NCI-H1436 treated with DMSO at 0.1 percent for 48 hours (cell line): ENCODE measurements around the gene SDF2.

Source experiments
- DNase-seq: peaks from one replicate; lab custom pipeline; 2025; lab: John Stamatoyannopoulos, UW

SDF2 gene

GRCh38 chr17:28661635-28662526 lies at the start of gene SDF2, which contains the start of gene SUPT6H:
SDF2 (minus strand) TSS chr17:28661906; CDS start chr17:28661876, 30 bp downstream.
SUPT6H (plus strand) TSS chr17:28662205; CDS start chr17:28673402, 11,197 bp downstream.
- peak; percentile 73 for DNase-seq

- DNase-seq, result peak; percentile 67
Measured at GRCh38 chr17:28710861-28711722, 49.4 kb upstream of the SDF2 start.

GRCh38 chr17:28707339-28707720 lies 45.6 kb upstream of the SDF2 start:
- DNase-seq, result no peak

- DNase-seq, result no peak
Measured at GRCh38 chr17:28706471-28707338, 45.0 kb upstream of the SDF2 start.

GRCh38 chr17:28705728-28706334 lies 44.1 kb upstream of the SDF2 start:
- DNase-seq, result no peak

GRCh38 chr17:28705074-28705659 lies 43.5 kb upstream of the SDF2 start:
- no peak for DNase-seq

GRCh38 chr17:28704219-28704858 lies 42.6 kb upstream of the SDF2 start:
- DNase-seq, result no peak

- no peak for DNase-seq
Measured at GRCh38 chr17:28703552-28704218, 42.0 kb upstream of the SDF2 start.

- no peak for DNase-seq
Measured at GRCh38 chr17:28702752-28703150, 41.0 kb upstream of the SDF2 start.

- no peak for DNase-seq
Measured at GRCh38 chr17:28702026-28702751, 40.5 kb upstream of the SDF2 start.

GRCh38 chr17:28700830-28701492 lies 39.3 kb upstream of the SDF2 start:
- DNase-seq, result no peak

- DNase-seq, result no peak
Measured at GRCh38 chr17:28700278-28700677, 38.6 kb upstream of the SDF2 start.

GRCh38 chr17:28698253-28698941 lies 36.7 kb upstream of the SDF2 start:
- no peak for DNase-seq

GRCh38 chr17:28693869-28694268 lies 32.2 kb upstream of the SDF2 start:
- no peak for DNase-seq

GRCh38 chr17:28689011-28689410 lies 27.3 kb upstream of the SDF2 start:
- no peak for DNase-seq

GRCh38 chr17:28688481-28688880 lies 26.8 kb upstream of the SDF2 start:
- DNase-seq, result no peak

- DNase-seq, result no peak
Measured at GRCh38 chr17:28686296-28686695, 24.6 kb upstream of the SDF2 start.

- no peak for DNase-seq
Measured at GRCh38 chr17:28685366-28685765, 23.7 kb upstream of the SDF2 start.
